Keratinocyte (primary cell): ENCODE measurements around the gene C11orf91. TPM values are rescaled to one million over a fixed set of nuclear protein-coding genes. Genes with fewer than 3 reads are reported as not detected.

Source experiments
- DNase-seq: peaks from one replicate; pipeline ENCODE4 v3.0.0-alpha.2; 2011; ENCODE audit warnings: low read depth, missing footprints, low spot score
- FAIRE-seq: peaks from 2 replicates; lab custom pipeline; 2011; peaks lifted over from hg19 to GRCh38; lab: Jason Lieb, UNC
- H2AFZ ChIP-seq: 2 replicates; pipeline ENCODE4 v1.6.0; 2012; ENCODE audit warnings: low read length, control low read depth, inconsistent platforms; ENCODE audit not compliant: control insufficient read depth
- H3K27ac ChIP-seq: 2 replicates; pipeline ENCODE4 v1.5.1; 2011; ENCODE audit warnings: low read length; ENCODE audit not compliant: control insufficient read depth, insufficient read depth
- H3K27me3 ChIP-seq: 3 replicates; pipeline ENCODE4 v1.6.0; 2011; ENCODE audit warnings: low read length; ENCODE audit not compliant: control insufficient read depth, insufficient read depth; ENCODE audit errors: extremely low read depth
- H3K36me3 ChIP-seq, 2 experiments: 2 replicates in 1 of 2; 3 replicates in 1 of 2; pipeline ENCODE4 v1.5.1; 2011; ENCODE audit warnings: low read length in 2 of 2, mild to moderate bottlenecking in 1 of 2; ENCODE audit not compliant: control insufficient read depth in 2 of 2, insufficient read depth in 2 of 2; ENCODE audit errors: extremely low read depth in 1 of 2
- H3K4me1 ChIP-seq: 3 replicates; pipeline ENCODE4 v1.5.1; 2011; ENCODE audit warnings: low read length; ENCODE audit not compliant: control insufficient read depth, insufficient read depth; ENCODE audit errors: extremely low read depth
- H3K4me2 ChIP-seq: 3 replicates; pipeline ENCODE4 v1.6.0; 2011; ENCODE audit warnings: low read depth, low read length; ENCODE audit not compliant: control insufficient read depth, insufficient read depth; ENCODE audit errors: extremely low read depth
- H3K4me3 ChIP-seq, 3 experiments: fragments of 200-600 bp in 1 of 3; sonication (generic) in 1 of 3; 2 replicates in 2 of 3; 3 replicates in 1 of 3; pipeline ENCODE4 v1.5.1; 2011 to 2016; ENCODE audit warnings: low read length in 3 of 3, mild to moderate bottlenecking in 3 of 3, control low read depth in 2 of 3, inconsistent platforms in 1 of 3, low read depth in 1 of 3, mixed read lengths in 1 of 3, mixed run types in 1 of 3, moderate library complexity in 1 of 3; ENCODE audit not compliant: control insufficient read depth in 2 of 3, insufficient read depth in 2 of 3; ENCODE audit errors: extremely low read depth in 1 of 3
- H3K79me2 ChIP-seq: 2 replicates; pipeline ENCODE4 v1.6.0; 2012; ENCODE audit warnings: low read length; ENCODE audit not compliant: control insufficient read depth, insufficient read depth
- H3K9ac ChIP-seq: 3 replicates; pipeline ENCODE4 v1.6.0; 2011; ENCODE audit warnings: low read length; ENCODE audit not compliant: control insufficient read depth, insufficient read depth; ENCODE audit errors: extremely low read depth
- H3K9me1 ChIP-seq: 3 replicates; pipeline ENCODE4 v1.6.0; 2011; ENCODE audit warnings: low read length; ENCODE audit not compliant: control insufficient read depth, insufficient read depth; ENCODE audit errors: extremely low read depth
- H3K9me3 ChIP-seq: 2 replicates; pipeline ENCODE4 v1.5.1; 2012; ENCODE audit warnings: low read depth, low read length; ENCODE audit not compliant: control insufficient read depth
- H4K20me1 ChIP-seq: 3 replicates; pipeline ENCODE4 v1.6.0; 2011; ENCODE audit warnings: low read length; ENCODE audit not compliant: control insufficient read depth, insufficient read depth; ENCODE audit errors: extremely low read depth
- CTCF ChIP-seq, 3 experiments: IDR thresholded peaks in 1 of 3; conservative IDR thresholded peaks in 1 of 3; optimal IDR thresholded peaks in 1 of 3; 2 replicates in 2 of 3; 3 replicates in 1 of 3; pipeline versions ENCODE3 to v1.5.1; 2011; ENCODE audit warnings: low read length in 3 of 3, mild to moderate bottlenecking in 3 of 3, moderate library complexity in 2 of 3, control low read depth in 1 of 3, inconsistent platforms in 1 of 3; ENCODE audit not compliant: insufficient read depth in 2 of 3; ENCODE audit errors: extremely low read depth in 1 of 3
- EZH2 ChIP-seq: IDR thresholded peaks from one replicate; pipeline ENCODE4 v1.6.1; 2012; ENCODE audit warnings: inconsistent platforms, mild to moderate bottlenecking, low read length, moderate library complexity
- dilution Hi-C: fragments of 300-500 bp; cut with MboI; formaldehyde crosslinking; loops from one replicate; pipeline ENCODE4 v1.7.0; 2020; ENCODE audit warnings: low sequenced_read_pairs; ENCODE audit not compliant: extremely low pct_ligation_motif_present
- polyA plus RNA-seq, 5 experiments: library from polyadenylated mRNA; depleted of rRNA in 3 of 5; stranded (reverse) in 3 of 5; stranded (forward) in 1 of 5; unstranded in 1 of 5; fragments of >200 nt; gene quantifications; 1 replicate in 1 of 5; 2 replicates in 3 of 5; 3 replicates in 1 of 5; pipeline versions ENCODE4 v1.2.1 to v1.2.3, GENCODE V29; 2011 to 2012; ENCODE audit warnings: missing spikeins in 2 of 5, low read depth in 1 of 5, low replicate concordance in 1 of 5

C11orf91 gene
- polyA plus RNA-seq, 1 donor (not counting 4 experiments of a cell fraction or from before 2014, with no cell fraction given) = 0.10 TPM

GRCh38 chr11:33684003-33684706, 16.5 kb downstream of the C11orf91 start:
- no peaks in the 10 kb centered on the region for H3K9me1 ChIP-seq
- no peaks in the 10 kb centered on the region for H3K36me3 ChIP-seq
- no peaks in the 10 kb centered on the region for H3K79me2 ChIP-seq
- peaks cover 25% of the 10 kb centered on the region for H3K4me1 ChIP-seq
- H3K4me2 ChIP-seq = no peak overlapping the region
- H4K20me1 ChIP-seq = no peaks in the 10 kb centered on the region
- no peaks in the 10 kb centered on the region for H3K27me3 ChIP-seq
- H3K9me3 ChIP-seq = no peaks in the 10 kb centered on the region
- no peak overlapping the region for H3K4me3 ChIP-seq
- TF ChIP-seq EZH2 (no peak), CTCF (optimal IDR thresholded peaks at IDR 0.05 in 1 of 3, IDR thresholded peaks at IDR 0.05 in 1 of 3, conservative IDR thresholded peaks at IDR 0.05 in 1 of 3; ENCODE audit: extremely low read depth in 1 of 3, insufficient read depth in 2 of 3, low read length in 3 of 3) (no peak)
- no peak overlapping the region for H2AFZ ChIP-seq
- FAIRE-seq (no peak), DNase-seq (no peak)
- H3K9ac ChIP-seq = no peak overlapping the region
- no peak overlapping the region for H3K27ac ChIP-seq
- dilution Hi-C loops = no loop called here

GRCh38 chr11:33682446-33682845, 18.2 kb downstream of the C11orf91 start:
- dilution Hi-C loops = no loop called here
- Histone ChIP-seq H3K4me3 (no peak overlapping the region), H3K79me2 (no peaks in the 10 kb centered on the region), H4K20me1 (no peaks in the 10 kb centered on the region), H3K9ac (no peak overlapping the region), H3K27me3 (no peaks in the 10 kb centered on the region), H3K27ac (no peak overlapping the region), H3K4me2 (no peak overlapping the region), H3K36me3 (no peaks in the 10 kb centered on the region), H3K4me1 (peaks cover 8% of the 10 kb centered on the region), H3K9me1 (no peaks in the 10 kb centered on the region), H3K9me3 (no peaks in the 10 kb centered on the region), H2AFZ (peak overlapping the region; percentile 34)
- FAIRE-seq (peak; percentile 60), DNase-seq (no peak)
- TF ChIP-seq EZH2 (no peak), CTCF (optimal IDR thresholded peaks at IDR 0.05 in 1 of 3, IDR thresholded peaks at IDR 0.05 in 1 of 3, conservative IDR thresholded peaks at IDR 0.05 in 1 of 3; ENCODE audit: extremely low read depth in 1 of 3, insufficient read depth in 2 of 3, low read length in 3 of 3) (peak; percentile 43 to 74 (median 69))
